ENCODE measurements around the gene PARD6B.
A peak's percentile ranks its signal among the peaks of the same experiment; 100 is the strongest.

DNA sequence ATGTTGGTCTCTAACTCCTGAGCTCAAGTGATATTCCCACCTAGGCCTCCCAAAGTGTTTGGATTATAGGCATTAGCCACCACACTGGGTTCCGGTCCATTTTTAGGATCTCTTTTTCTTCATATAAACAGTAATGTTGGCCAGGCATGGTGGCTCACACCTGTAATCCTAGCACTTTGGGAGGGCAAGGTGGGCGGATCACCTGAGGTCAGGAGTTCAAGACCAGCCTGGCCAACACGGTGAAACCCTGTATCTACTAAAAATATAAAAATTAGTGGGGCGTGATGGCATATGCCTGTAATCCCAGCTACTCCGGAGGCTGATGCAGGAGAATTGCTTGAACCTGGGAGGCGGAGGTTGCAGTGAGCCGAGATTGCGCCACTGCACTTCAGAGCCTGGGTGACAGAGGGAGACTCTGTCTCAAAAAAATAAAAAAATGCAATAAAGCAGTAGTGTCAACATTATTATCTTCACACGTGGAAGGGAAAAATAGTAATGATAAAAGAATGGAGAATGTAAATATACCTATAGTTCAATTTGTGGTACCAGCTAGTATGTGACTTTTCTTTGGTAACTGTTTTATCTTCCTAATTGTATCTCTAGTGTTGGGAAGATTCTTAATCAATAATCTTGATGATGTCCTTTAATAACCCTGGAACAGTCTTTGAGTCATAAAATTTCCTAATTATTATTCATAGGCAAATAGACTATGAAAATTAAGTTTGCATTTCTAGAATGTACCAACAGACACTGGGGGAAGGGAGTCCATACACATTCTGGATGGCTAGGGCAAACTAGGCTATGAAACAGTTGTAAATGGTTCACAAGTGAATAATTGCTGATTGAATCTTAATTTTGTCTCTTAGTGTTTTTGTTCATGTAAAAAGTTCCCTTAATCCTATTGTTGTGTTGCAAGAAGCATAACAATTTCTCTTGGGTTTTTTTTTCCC lies 3.6 kb downstream of the PARD6B start:
- TF ChIP-seq POLR2A (IDR thresholded peaks at IDR 0.05) = no peak
- TF ChIP-seq, protein P1, sequence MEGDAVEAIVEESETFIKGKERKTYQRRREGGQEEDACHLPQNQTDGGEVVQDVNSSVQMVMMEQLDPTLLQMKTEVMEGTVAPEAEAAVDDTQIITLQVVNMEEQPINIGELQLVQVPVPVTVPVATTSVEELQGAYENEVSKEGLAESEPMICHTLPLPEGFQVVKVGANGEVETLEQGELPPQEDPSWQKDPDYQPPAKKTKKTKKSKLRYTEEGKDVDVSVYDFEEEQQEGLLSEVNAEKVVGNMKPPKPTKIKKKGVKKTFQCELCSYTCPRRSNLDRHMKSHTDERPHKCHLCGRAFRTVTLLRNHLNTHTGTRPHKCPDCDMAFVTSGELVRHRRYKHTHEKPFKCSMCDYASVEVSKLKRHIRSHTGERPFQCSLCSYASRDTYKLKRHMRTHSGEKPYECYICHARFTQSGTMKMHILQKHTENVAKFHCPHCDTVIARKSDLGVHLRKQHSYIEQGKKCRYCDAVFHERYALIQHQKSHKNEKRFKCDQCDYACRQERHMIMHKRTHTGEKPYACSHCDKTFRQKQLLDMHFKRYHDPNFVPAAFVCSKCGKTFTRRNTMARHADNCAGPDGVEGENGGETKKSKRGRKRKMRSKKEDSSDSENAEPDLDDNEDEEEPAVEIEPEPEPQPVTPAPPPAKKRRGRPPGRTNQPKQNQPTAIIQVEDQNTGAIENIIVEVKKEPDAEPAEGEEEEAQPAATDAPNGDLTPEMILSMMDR (IDR thresholded peaks at IDR 0.05) = no peak
- peak in 1 of 3 donors; percentile 21 for TF ChIP-seq POLR2AphosphoS5 (IDR thresholded peaks at IDR 0.05)
